GM19463 (cell line): ENCODE results near the gene LRCH1.
"Not testable (repeated sequence)": the region's sequence is repeated elsewhere in the genome, so short reads cannot be mapped to it uniquely, and the experiment has no call there.

Source experiments
- ATAC-seq: cut with Tn5 transposase; IDR thresholded peaks from one replicate; pipeline ENCODE4 v1.9.1; 2021; ENCODE audit warnings: mild to moderate bottlenecking, moderate library complexity; ENCODE audit not compliant: unreplicated experiment

The LRCH1 gene, protein sequence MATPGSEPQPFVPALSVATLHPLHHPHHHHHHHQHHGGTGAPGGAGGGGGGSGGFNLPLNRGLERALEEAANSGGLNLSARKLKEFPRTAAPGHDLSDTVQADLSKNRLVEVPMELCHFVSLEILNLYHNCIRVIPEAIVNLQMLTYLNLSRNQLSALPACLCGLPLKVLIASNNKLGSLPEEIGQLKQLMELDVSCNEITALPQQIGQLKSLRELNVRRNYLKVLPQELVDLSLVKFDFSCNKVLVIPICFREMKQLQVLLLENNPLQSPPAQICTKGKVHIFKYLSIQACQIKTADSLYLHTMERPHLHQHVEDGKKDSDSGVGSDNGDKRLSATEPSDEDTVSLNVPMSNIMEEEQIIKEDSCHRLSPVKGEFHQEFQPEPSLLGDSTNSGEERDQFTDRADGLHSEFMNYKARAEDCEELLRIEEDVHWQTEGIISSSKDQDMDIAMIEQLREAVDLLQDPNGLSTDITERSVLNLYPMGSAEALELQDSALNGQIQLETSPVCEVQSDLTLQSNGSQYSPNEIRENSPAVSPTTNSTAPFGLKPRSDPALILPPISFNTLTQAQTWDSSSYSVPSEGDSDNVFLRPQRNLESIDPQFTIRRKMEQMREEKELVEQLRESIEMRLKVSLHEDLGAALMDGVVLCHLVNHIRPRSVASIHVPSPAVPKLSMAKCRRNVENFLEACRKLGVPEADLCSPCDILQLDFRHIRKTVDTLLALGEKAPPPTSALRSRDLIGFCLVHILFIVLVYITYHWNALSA

DNA sequence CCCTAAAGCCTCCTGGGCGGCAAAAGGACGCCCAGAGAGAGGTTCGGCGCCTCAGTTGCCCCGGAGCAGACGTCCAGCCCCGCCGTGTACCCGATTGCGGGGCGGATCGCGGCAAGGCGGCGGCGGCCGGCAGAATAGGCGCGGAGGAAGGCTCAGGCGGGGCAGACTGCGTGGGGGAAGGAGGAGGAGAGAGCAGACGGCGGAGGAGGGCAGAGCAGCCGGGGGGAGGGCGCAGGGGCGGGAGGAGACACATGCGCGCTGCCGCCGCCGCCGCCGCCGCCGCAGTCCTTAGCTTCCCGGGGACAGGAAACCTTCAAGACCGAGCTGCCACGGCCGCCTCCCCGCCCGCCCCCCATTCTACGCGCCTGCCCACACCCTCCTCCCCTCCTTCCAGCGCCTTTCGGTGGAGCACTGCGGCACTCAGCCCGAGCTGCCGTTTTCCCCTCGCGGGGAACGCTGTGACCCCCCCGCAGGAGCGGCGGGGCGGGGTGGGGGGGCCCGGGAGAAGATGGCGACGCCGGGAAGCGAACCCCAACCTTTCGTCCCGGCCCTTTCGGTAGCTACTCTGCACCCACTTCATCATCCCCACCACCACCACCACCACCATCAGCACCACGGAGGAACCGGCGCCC, at the start of gene LRCH1:
TSS of gene LRCH1 (plus strand) at position 282 of the 632 bp plus-strand sequence. CDS start at position 509, 227 bp downstream.
- peak; percentile 66 for ATAC-seq

DNA sequence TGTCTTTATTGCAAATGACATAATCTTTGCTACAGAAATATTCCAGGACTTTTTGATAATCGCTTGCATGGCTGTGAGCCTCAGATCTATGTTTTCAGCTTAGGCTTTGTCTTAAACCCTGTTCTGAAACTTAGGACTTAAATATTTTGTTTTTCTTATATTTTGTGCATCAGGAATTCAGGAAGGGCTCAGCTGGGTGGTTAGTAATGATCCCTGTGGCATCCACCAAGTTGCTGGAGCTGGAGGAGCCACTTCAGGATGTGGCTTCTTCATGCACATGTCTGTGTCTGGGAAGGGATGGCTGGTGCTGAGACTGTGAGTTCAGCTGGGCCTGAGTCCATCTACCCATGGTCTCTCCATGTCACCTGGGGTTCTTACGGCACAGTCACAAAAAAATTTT, 48.9 kb upstream of the LRCH1 start:
- no peak for ATAC-seq

DNA sequence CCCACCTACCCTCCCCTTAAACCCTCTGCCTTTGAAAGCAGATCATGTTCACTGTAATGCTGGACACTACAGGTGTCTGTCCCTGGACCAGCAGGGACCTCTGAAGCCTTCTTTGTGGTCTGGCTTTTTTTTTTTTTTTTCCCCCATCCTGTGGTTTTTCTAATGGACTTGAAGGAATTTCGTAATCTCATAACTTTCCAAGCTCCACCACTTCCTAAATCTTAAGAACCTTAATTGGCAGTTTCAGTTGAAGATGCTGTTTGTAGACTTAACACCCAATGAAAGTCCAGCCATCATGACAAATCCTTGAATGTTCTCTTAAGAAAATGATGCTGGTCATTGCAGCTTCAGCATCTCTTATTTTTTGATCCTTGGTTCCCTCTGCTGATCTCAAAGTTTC, 45.0 kb upstream of the LRCH1 start:
- no peak for ATAC-seq

DNA sequence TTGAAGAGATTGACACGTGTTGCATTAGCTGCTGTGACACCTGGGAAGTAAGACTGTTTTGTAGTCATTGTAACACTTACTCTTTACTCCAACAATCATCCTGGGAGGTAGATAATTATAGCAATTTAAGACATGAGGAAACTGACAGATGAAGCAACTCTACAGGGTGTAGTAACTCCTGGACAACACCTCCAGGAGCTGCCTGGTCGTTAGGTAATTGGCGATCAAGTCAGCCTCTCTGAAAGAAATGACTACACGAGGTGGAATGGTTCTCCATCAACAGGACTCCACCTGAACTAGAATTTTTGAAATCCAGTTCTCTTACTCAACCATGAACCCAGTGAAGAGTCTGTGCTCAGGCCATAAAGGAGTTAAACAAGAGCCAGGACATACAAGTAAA, 43.0 kb upstream of the LRCH1 start:
- no peak for ATAC-seq

DNA sequence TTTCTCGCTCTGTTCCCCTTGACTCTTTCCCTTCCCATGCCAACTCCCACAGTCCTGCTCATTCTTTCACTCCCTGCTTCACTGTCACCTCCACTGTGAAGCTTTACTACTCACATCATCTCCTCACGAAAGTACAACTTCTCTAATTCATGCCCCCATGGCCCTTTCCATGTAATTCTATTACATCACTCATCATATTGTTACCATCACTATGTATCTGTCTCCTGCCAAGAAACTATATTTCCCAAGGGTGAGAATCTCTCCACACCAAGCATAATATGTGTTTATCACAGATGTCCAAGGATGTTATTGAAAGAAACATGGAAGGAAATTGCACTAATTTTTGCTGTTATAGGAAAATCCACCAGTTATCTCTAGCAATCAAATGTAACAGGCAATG, 37.2 kb upstream of the LRCH1 start:
- ATAC-seq: no peak

DNA sequence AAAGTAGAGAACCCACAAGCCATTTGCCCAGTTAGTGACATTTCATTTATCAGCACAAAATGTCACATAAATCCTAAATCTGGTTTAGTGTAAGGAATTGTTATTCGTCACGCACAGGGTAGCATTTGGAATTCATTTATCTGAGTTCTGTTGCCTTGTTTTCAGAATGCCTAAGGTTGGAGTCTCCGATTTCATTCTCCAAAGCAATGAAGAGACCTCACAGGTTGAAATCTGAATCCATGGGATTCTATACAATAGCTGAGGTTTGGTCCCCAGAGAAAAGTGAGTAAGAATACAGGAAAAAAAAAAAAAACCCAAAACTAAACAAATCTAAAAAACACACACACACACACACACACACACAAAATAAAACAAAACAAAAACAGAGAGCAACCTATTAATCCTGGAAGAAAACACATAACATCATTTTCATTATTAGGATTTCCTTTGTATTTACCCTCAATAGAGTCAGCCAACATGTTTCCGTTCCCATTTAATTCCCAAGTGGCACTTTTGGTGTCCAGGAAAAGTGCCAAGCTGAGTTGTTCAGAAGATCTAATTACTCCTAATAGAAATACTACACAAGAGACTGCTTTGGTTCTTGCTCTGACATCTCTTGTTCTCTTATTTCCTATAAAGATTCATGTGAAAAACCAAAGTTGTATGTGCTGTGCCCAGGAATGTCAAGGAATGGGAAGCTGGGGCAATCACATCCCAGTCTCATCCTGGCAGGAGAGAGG, 36.2 kb upstream of the LRCH1 start:
- ATAC-seq: no peak

DNA sequence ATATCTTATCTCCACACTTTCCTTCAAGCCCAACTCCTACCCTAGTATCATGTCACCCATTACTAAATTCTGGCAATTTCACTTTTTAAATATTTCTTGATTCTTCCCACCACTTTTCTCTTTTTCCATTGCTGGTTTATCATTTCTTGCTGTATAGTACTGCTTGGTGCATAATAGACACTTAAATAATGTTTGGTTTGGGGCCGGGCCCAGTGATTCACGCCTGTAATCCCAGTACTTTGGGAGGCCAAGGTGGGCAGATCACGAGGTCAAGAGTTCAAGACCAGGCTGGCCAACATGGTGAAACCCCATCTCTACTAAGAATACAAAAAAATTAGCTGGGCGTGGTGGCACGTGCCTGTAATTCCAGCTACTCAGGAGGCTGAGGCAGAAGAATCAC, 35.2 kb upstream of the LRCH1 start:
- not testable (repeated sequence) for ATAC-seq

DNA sequence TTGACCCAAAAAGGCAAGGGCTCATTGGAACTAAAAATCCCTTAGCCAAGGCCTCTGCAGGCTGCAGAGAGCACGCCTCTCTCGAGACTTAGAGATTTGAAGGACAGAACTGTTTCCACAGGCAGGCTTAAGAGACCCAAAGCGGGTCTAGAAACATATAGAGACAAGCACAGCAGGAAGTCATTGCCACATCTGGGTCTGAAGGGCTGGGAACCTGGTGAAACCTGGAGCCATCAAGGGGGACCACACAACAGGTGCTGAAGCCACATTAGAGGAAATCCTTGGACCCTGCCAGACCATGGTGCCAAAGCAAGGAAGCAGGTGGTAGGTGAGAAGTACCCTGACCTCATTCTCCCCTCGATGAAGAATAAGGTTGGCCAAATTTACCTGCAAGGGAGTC, 33.8 kb upstream of the LRCH1 start:
- ATAC-seq: no peak

DNA sequence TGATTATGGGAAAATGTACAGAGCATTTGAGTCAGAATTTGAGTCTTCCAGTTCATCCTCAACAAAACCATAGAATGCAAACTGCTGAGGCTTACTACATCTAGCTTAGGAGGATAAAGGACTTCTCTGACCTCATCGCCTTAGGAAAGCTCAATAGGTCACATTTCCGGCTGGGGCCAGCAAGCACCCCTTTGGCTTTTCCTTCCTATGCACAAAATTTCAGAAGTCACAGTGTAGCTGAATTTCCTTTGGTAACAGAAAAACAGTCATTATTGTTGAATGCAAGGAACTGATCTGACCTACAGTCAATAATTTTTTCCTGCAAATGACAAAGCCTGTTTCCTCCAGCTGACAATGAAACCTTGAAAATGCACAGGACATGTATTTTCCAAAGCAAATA, 32.8 kb upstream of the LRCH1 start:
- ATAC-seq: no peak

DNA sequence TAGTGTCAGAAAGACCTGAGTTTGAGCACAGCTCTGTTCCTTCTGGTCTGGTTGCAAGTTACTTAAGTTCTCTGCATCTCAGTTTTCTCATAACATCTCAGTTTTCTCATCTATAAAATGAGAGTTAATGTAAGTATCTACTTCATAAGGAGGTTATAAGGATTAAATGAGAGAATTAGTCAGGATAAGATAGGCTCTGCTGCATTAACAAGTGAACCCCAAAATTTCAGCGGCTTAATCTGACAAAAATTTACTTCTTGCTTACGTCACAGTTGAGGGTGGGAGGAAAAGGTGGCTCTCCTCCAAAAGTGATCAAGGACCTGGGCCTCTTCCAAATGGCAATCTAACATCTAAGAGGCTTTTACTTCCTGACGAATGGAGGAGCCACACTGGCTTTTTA, 31.5 kb upstream of the LRCH1 start:
- ATAC-seq: no peak

DNA sequence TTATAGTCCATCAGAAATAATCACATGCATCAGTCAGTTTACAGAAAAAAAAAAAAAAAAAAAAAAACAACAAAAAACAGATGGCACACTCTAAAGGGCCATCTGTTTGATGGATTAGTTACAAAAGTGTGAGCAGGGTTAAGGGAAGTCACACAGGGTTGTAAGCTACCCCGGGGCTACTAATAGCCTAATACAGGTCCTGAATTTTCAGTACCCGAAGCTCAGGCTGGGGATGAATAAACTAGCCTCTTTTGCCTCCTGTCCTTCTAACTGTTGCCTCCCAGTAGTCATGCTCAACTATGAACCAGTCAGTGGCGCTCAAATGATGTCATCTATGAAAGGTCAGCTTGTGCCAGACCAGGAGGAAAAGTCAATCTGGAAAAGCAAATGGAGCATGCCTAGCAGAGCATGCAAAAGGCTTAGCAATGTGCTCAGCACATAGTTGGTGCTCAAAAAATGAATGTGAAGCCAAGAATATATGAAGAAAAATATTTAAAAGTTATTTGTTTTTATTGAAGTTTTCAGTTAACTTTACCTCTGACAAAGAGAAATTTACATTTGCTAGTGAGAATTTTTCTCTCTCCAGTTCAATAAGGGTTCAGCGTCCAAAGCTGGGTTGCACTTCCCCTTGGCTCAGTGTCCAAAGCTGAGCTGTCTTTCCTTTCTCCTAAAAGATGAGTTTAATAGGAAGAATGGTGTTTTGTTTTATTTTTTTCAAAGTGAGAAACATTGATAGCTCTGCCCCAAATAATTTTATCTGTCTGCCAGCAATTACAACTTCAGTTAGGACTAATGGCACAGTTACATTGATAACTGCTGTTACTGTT, 30.8 kb upstream of the LRCH1 start:
- ATAC-seq: no peak

DNA sequence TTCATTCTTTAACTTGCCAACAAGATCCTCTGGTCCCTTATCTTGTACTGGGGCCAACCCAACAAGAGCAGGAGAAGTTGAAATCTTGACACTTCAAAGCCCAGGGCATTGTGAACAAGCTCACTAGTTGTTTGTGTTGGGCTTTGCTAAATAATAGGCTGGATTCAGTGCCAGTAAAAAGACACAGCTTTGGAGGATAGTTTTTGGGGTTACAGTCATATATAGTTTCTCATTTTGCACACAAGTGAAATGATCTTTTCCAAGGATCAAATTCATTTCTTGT, 30.3 kb upstream of the LRCH1 start:
- no peak for ATAC-seq

DNA sequence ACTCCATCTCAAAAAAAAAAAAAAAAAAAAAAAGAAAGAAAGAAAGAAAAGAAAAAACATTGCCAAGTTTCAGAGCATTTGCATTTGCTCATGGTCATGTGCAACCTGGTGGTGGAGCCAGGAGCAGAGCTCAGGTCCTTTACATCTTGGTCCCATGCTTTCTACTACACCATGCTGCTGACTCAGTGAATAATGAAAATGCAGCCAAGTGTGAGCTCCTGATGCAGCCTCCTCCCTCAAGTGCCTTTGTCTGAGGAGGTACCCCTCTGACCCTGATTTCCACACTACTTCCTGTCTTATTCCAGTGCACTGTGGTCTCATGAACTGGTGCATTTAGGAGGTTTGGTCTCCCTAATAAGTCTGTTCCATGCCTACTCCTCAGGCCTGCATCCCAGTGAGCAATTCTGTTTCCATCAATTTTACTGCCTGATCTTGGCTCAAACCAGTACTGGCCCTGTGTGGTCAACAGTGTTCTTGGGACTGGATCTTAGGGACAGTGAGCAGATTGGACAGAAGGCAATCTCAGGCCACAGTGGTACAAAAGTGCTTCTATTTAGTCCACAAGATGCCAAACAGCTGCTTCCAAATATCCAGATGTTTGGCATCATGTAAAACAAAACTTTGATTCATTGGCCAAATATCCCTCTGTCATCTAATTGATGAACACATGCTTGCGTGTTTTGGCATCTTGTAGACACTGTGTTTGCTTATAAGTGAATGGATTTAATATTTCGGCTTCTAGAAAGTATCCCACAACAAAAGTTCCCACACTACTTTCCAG, 28.8 kb upstream of the LRCH1 start:
- no peak for ATAC-seq

DNA sequence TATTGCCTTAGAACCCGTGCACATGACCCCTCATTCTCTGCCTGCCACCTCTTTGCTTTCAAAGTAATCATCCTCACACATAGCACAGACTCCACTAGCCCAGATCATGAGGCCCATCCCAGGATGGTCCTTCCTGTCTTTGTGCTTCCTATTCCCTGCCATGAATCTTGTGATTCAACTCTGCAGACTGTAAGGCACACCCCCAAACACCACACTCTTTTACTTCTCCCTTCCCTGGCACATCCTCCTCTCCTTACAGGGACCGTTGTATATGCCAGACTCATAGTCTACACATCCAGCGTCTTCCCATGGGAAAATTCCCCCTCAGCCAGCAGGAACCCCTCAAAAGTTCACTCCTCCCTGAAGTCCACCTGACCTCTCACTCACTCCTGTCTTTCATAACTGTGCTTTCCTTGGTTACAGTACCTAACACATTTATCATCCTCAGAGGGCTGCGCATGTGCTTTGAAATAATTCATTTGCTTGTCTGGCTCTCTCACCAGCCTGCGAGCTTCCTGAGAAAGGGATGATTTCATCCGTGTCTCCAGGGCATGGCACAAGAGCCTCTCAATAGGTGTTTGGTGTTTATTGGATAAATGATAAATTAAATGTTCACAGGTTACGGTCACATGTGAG, 26.8 kb upstream of the LRCH1 start:
- ATAC-seq: no peak

DNA sequence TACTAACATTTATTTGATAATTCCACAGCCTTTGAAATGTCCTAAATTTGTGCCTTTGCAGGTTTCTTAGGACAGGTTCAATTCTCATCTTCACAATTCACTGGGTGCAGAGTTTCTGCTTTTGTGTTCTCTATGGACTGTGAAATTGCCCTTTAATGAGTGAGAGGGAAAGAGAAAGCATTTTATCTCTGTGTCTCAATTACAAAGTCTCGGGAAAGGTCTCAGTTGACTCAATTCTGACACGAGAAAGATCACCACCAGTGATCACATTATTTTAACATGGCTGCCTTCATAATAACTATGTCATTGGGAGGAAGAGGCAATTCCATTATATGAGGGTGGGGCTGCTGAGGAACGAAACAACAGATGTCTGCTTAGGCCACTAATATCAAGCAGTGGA, 26.2 kb upstream of the LRCH1 start:
- no peak for ATAC-seq

DNA sequence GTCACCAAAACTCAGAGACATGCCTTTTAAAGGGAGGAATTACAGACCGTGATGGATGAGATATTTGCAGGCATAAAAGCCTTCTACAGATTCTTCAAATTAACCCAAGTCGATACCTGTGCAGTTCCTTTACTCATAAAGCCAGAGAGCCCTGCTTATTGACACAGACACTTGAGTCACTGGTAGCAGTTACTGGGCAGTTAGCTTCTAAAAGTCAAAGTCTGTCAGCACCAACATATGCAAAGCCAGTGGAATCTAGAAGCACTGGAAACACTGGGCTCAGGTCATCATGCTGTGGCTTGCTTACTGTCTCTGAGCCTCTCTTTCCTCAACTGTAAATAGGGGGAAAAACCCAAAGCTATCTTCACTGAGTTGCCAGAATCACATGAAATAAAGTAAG, 25.7 kb upstream of the LRCH1 start:
- ATAC-seq: no peak

DNA sequence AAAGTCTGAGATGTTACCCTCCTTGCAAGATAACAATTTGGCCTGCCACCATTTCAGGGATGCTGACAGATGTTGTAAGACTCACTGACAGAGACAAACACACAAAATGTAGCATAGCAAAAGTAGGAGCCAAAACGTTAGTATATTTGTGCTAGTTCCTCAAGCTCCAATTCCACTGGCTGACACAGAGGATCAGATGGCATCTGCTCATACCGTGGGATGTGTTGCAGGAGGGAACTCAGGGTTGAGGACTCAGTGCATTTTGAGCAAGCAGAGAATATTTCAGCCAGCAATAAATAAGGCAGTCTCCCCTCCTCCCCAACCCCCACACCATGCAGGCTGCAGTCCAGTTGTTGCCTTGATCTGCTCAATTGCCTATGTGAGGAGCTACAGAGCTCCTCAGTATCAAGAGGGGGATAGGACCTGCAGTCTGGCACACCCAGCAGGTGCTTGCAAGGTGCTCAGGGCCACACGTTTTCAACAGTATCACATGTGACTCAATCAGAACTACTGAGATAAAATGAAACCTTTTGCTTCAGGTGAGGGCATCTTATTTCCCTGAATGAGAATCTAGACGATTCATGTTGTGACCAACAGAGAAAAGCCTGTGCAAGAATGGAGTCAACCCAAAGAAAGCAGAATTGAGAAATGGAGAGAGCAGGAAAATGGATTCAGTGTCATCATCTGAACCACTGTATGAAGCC, 23.6 kb upstream of the LRCH1 start:
- peak; percentile 40 for ATAC-seq

DNA sequence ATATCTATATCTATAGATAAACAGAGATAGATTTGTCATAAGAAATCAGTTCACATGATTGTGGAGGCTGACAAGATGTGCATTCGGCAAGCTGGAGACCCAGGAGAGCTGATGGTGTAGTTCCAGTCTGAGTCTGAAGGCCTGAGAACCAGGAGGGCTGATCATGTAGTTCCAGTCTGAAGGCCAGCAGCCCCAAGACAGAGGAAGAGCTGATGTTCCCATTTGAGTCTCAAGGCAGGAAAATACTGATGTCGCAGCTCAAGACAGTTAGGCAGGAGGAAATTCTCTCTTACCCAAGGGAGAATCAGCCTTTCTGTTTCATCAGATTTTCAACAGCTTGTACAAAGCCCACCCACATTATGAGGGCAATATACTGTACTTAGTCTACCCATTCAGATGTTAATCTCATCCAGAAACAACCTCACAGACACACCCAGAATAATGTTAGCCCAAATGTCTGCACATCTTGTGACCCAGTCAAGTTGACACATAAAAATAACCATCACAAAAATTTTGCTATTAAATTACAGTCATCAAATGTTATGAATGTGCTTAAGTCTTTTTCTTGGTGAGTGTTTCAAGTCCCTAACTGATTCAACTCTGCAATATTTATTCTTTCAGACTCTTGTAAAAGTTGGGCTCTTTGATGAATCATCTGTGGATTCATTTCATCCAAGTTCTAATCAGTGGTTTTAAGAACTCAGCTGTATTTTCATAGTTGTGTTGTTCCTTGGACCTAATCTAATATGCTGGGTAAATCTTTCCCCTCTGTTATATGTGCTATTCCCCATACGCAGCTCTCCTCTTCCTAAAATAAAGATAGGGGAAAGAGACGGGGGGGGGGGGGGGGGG, 22.7 kb upstream of the LRCH1 start:
- ATAC-seq: no peak
